Stimulated activated naive B cell treated with anti-CD40 and anti-IgM and Interleukin-4, amounts not matched to agents 10 μg/mL and 1 μg/mL and 100 μg/mL, for 72 hours (primary cell): ENCODE results near the gene BBS2.

Experiments used
- ATAC-seq, 2 donors: fragments of 150-1000 bp; cut with Tn5 transposase; replicated peaks; 2 replicates each; pipeline ENCODE4 v1.10.0; 2021; ENCODE audit warnings: moderate library complexity in 1 of 2
- DNase-seq: peaks from one replicate; pipeline ENCODE4 v3.0.0; 2021
- H3K27ac Mint-ChIP-seq: one replicate; pipeline ENCODE4 v1.8.0; 2022; ENCODE audit warnings: mild to moderate bottlenecking, mixed read lengths
- H3K27me3 Mint-ChIP-seq, 2 donors: one replicate each; pipeline ENCODE4 v1.8.0; 2022; ENCODE audit warnings: mixed read lengths in 2 of 2
- H3K36me3 Mint-ChIP-seq, 2 donors: one replicate each; pipeline ENCODE4 v1.8.0; 2022; ENCODE audit warnings: mixed read lengths in 2 of 2, mild to moderate bottlenecking in 1 of 2
- H3K4me1 Mint-ChIP-seq, 2 donors: one replicate each; pipeline ENCODE4 v1.8.0; 2022; ENCODE audit warnings: mixed read lengths in 2 of 2, mild to moderate bottlenecking in 1 of 2
- H3K4me3 Mint-ChIP-seq, 2 donors: one replicate each; pipeline ENCODE4 v1.8.0; 2022; ENCODE audit warnings: mild to moderate bottlenecking in 2 of 2, mixed read lengths in 2 of 2, moderate library complexity in 1 of 2
- H3K9me3 Mint-ChIP-seq, 2 donors: one replicate each; pipeline ENCODE4 v1.8.0; 2022; ENCODE audit warnings: mixed read lengths in 2 of 2, mild to moderate bottlenecking in 1 of 2

BBS2 gene

GRCh38 chr16:56547120-56547948 is 27.5 kb upstream of the BBS2 start:
- DNase-seq (no peak), ATAC-seq (peak in 1 of 2 donors; percentile 34)
- peaks cover under 1 to 4% of the 10 kb centered on the region in 2 donors for H3K27me3 Mint-ChIP-seq
- H3K9me3 Mint-ChIP-seq = no peaks in the 10 kb centered on the region
- no peak overlapping the region for H3K27ac Mint-ChIP-seq
- no peak overlapping the region for H3K4me3 Mint-ChIP-seq
- H3K4me1 Mint-ChIP-seq = peaks cover 8 to 18% of the 10 kb centered on the region in 2 donors
- H3K36me3 Mint-ChIP-seq = no peaks in the 10 kb centered on the region

GRCh38 chr16:56542039-56542438 is 22.2 kb upstream of the BBS2 start:
- H3K27me3 Mint-ChIP-seq = peaks cover 27 to 37% of the 10 kb centered on the region in 2 donors
- no peaks in the 10 kb centered on the region for H3K36me3 Mint-ChIP-seq
- H3K4me1 Mint-ChIP-seq = no peaks in the 10 kb centered on the region
- no peaks in the 10 kb centered on the region for H3K9me3 Mint-ChIP-seq
- DNase-seq (no peak), ATAC-seq (no peak)
- no peak overlapping the region for H3K4me3 Mint-ChIP-seq
- no peak overlapping the region for H3K27ac Mint-ChIP-seq

- H3K4me1 Mint-ChIP-seq = no peaks in the 10 kb centered on the region
- no peak overlapping the region for H3K27ac Mint-ChIP-seq
- DNase-seq (no peak), ATAC-seq (no peak)
- no peaks in the 10 kb centered on the region for H3K36me3 Mint-ChIP-seq
- no peaks in the 10 kb centered on the region for H3K9me3 Mint-ChIP-seq
- H3K4me3 Mint-ChIP-seq = no peak overlapping the region
- peaks cover 22 to 45% of the 10 kb centered on the region in 2 donors for H3K27me3 Mint-ChIP-seq
Observed at GRCh38 chr16:56539656-56540055, 19.8 kb upstream of the BBS2 start.

- no peaks in the 10 kb centered on the region for H3K4me1 Mint-ChIP-seq
- H3K36me3 Mint-ChIP-seq = no peaks in the 10 kb centered on the region
- no peak for ATAC-seq
- DNase-seq = no peak
- H3K27me3 Mint-ChIP-seq = peaks cover 30 to 58% of the 10 kb centered on the region in 2 donors
- H3K9me3 Mint-ChIP-seq = no peaks in the 10 kb centered on the region
- no peak overlapping the region for H3K27ac Mint-ChIP-seq
- H3K4me3 Mint-ChIP-seq = no peak overlapping the region
Observed at GRCh38 chr16:56538331-56538730, 18.5 kb upstream of the BBS2 start.

GRCh38 chr16:56534847-56535383 is 15.1 kb upstream of the BBS2 start:
- H3K9me3 Mint-ChIP-seq = no peaks in the 10 kb centered on the region

GRCh38 chr16:56532714-56533113 is 12.9 kb upstream of the BBS2 start:
- no peak for DNase-seq
- no peaks in the 10 kb centered on the region for H3K9me3 Mint-ChIP-seq
- no peak for ATAC-seq
- H3K4me3 Mint-ChIP-seq = no peak overlapping the region
- H3K27ac Mint-ChIP-seq = no peak overlapping the region
- H3K36me3 Mint-ChIP-seq = no peaks in the 10 kb centered on the region
- H3K4me1 Mint-ChIP-seq = no peaks in the 10 kb centered on the region
- peaks cover 17 to 39% of the 10 kb centered on the region in 2 donors for H3K27me3 Mint-ChIP-seq

More at GRCh38 chr16:56534847-56535383, 15.1 kb upstream of the BBS2 start:
- Mint-ChIP-seq H3K4me1 (no peaks in the 10 kb centered on the region), H3K27ac (no peak overlapping the region), H3K4me3 (no peak overlapping the region), H3K27me3 (peaks cover 26 to 46% of the 10 kb centered on the region in 2 donors), H3K36me3 (no peaks in the 10 kb centered on the region)
- no peak for ATAC-seq
- DNase-seq = no peak

GRCh38 chr16:56530872-56531271 is 11.0 kb upstream of the BBS2 start:
- Mint-ChIP-seq H3K4me3 (no peak overlapping the region), H3K36me3 (no peaks in the 10 kb centered on the region), H3K27ac (no peak overlapping the region), H3K9me3 (no peaks in the 10 kb centered on the region), H3K27me3 (peaks cover 23 to 36% of the 10 kb centered on the region in 2 donors), H3K4me1 (no peaks in the 10 kb centered on the region)
- DNase-seq (no peak), ATAC-seq (no peak)

- no peaks in the 10 kb centered on the region for H3K36me3 Mint-ChIP-seq
- H3K27ac Mint-ChIP-seq = no peak overlapping the region
- peaks cover 11 to 19% of the 10 kb centered on the region in 2 donors for H3K27me3 Mint-ChIP-seq
- no peak for ATAC-seq
- H3K4me3 Mint-ChIP-seq = no peak overlapping the region
- no peak for DNase-seq
- no peaks in the 10 kb centered on the region for H3K9me3 Mint-ChIP-seq
- peaks cover 5 to 6% of the 10 kb centered on the region in 2 donors for H3K4me1 Mint-ChIP-seq
Observed at GRCh38 chr16:56525236-56525635, 5.4 kb upstream of the BBS2 start.

- Mint-ChIP-seq H3K9me3 (no peaks in the 10 kb centered on the region), H3K36me3 (no peaks in the 10 kb centered on the region), H3K4me1 (peaks cover 13 to 25% of the 10 kb centered on the region in 2 donors), H3K4me3 (peak overlapping the region; percentile 88 to 89), H3K27ac (peak overlapping the region; percentile 86), H3K27me3 (peaks cover 0 to under 1% of the 10 kb centered on the region in 2 donors)
- DNase-seq (no peak), ATAC-seq (no peak)
Observed at GRCh38 chr16:56520251-56520577, 390 bp upstream of the BBS2 start.

GRCh38 chr16:56518425-56518824 is 1.4 kb downstream of the BBS2 start:
- DNase-seq (no peak), ATAC-seq (no peak)
- Mint-ChIP-seq H3K27ac (no peak overlapping the region), H3K4me1 (peaks cover 17 to 34% of the 10 kb centered on the region in 2 donors), H3K27me3 (no peaks in the 10 kb centered on the region), H3K4me3 (peak overlapping the region in 1 of 2 donors; percentile 88), H3K9me3 (no peaks in the 10 kb centered on the region), H3K36me3 (no peaks in the 10 kb centered on the region)

- no peaks in the 10 kb centered on the region for H3K9me3 Mint-ChIP-seq
- no peak for ATAC-seq
- peaks cover 0 to 3% of the 10 kb centered on the region in 2 donors for H3K36me3 Mint-ChIP-seq
- no peak overlapping the region for H3K4me3 Mint-ChIP-seq
- H3K27me3 Mint-ChIP-seq = no peaks in the 10 kb centered on the region
- peaks cover 17 to 42% of the 10 kb centered on the region in 2 donors for H3K4me1 Mint-ChIP-seq
- no peak for DNase-seq
- no peak overlapping the region for H3K27ac Mint-ChIP-seq
Observed at GRCh38 chr16:56517206-56517605, 2.6 kb downstream of the BBS2 start.

GRCh38 chr16:56515665-56516064 is 4.2 kb downstream of the BBS2 start:
- DNase-seq (no peak), ATAC-seq (no peak)
- H3K9me3 Mint-ChIP-seq = no peaks in the 10 kb centered on the region
- H3K36me3 Mint-ChIP-seq = peaks cover 5 to 12% of the 10 kb centered on the region in 2 donors
- no peak overlapping the region for H3K4me3 Mint-ChIP-seq
- H3K27ac Mint-ChIP-seq = no peak overlapping the region
- no peaks in the 10 kb centered on the region for H3K27me3 Mint-ChIP-seq
- peaks cover 16 to 40% of the 10 kb centered on the region in 2 donors for H3K4me1 Mint-ChIP-seq

- Mint-ChIP-seq H3K4me3 (no peak overlapping the region), H3K36me3 (peaks cover 9 to 18% of the 10 kb centered on the region in 2 donors), H3K4me1 (peaks cover 12 to 33% of the 10 kb centered on the region in 2 donors), H3K27me3 (no peaks in the 10 kb centered on the region), H3K9me3 (no peaks in the 10 kb centered on the region), H3K27ac (no peak overlapping the region)
- no peak for DNase-seq
- no peak for ATAC-seq
Observed at GRCh38 chr16:56514845-56515244, 5.0 kb downstream of the BBS2 start.

- peak; percentile 10 for DNase-seq
- H3K27me3 Mint-ChIP-seq = no peaks in the 10 kb centered on the region
- no peaks in the 10 kb centered on the region for H3K9me3 Mint-ChIP-seq
- peaks cover 12 to 28% of the 10 kb centered on the region in 2 donors for H3K4me1 Mint-ChIP-seq
- no peak overlapping the region for H3K4me3 Mint-ChIP-seq
- peak; percentile 75 to 80 for ATAC-seq
- peaks cover 13 to 23% of the 10 kb centered on the region in 2 donors for H3K36me3 Mint-ChIP-seq
- no peak overlapping the region for H3K27ac Mint-ChIP-seq
Observed at GRCh38 chr16:56513972-56514371, 5.9 kb downstream of the BBS2 start.

- Mint-ChIP-seq H3K4me3 (no peak overlapping the region), H3K9me3 (no peaks in the 10 kb centered on the region), H3K36me3 (peaks cover 13 to 27% of the 10 kb centered on the region in 2 donors), H3K27me3 (no peaks in the 10 kb centered on the region), H3K27ac (peak overlapping the region; percentile 3), H3K4me1 (peaks cover 12 to 24% of the 10 kb centered on the region in 2 donors)
- DNase-seq = no peak
- ATAC-seq = no peak
Observed at GRCh38 chr16:56513091-56513490, 6.7 kb downstream of the BBS2 start.
